GM23248 (cell line): ENCODE results near the gene CCDC91.

Source experiments
- EZH2 ChIP-seq: fragments of 200-600 bp; sonication (generic); IDR thresholded peaks from 2 replicates; pipeline ENCODE4 v1.6.1; 2018; ENCODE audit warnings: antibody characterized with exemption, mild to moderate bottlenecking; ENCODE audit not compliant: insufficient read depth, poor library complexity, severe bottlenecking
- EZH2phosphoT487 ChIP-seq: fragments of 200-600 bp; sonication (generic); IDR thresholded peaks from 2 replicates; pipeline ENCODE4 v1.6.1; 2018; ENCODE audit warnings: antibody characterized with exemption, moderate library complexity, mild to moderate bottlenecking, low read depth; ENCODE audit not compliant: insufficient read depth

- no peak for TF ChIP-seq EZH2phosphoT487
- no peak for TF ChIP-seq EZH2
Measured at GRCh38 chr12:28456934-28457710, 266.9 kb downstream of the CCDC91 start.
